HG03175 (cell line): ENCODE data around the gene PTPRT.
"Not testable (repeated sequence)": the region's sequence is repeated elsewhere in the genome, so short reads cannot be mapped to it uniquely, and the experiment has no call there.

Experiments
- ATAC-seq: cut with Tn5 transposase; IDR thresholded peaks from one replicate; pipeline ENCODE4 v1.9.1; 2021; ENCODE audit warnings: mild to moderate bottlenecking, moderate library complexity; ENCODE audit not compliant: unreplicated experiment

Gene PTPRT

GRCh38 chr20:42920776-42921175 is 268.9 kb downstream of the PTPRT start:
- no peak for ATAC-seq

DNA sequence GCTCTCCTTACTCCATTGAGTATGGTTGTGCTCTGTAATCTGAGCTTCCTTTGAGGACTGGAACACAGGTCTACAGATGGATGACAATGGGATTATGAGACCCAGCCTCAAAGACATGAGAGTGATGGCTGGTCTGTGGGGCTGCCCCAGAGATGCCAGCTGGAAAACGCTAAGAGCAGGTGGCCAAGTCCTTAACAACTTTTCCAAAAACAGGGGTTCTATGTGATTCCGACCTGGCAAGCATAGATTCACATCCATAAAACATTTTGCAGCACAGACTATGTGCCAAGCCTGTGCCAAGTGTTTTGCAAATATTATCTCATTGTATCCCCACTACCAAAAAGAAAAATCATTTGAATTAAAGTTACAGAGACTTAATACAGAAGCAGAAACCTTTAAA is 270.4 kb downstream of the PTPRT start:
- ATAC-seq = no peak

GRCh38 chr20:42915081-42915480 is 274.6 kb downstream of the PTPRT start:
- ATAC-seq = no peak

GRCh38 chr20:42914302-42914701 is 275.4 kb downstream of the PTPRT start:
- no peak for ATAC-seq

- ATAC-seq = not testable (repeated sequence)
These were observed 278.9 kb downstream of the PTPRT start for GRCh38 chr20:42910808-42911207.

GRCh38 chr20:42907730-42908129 is 282.0 kb downstream of the PTPRT start:
- ATAC-seq = no peak

- no peak for ATAC-seq
These were observed 283.6 kb downstream of the PTPRT start for GRCh38 chr20:42906120-42906519.

DNA sequence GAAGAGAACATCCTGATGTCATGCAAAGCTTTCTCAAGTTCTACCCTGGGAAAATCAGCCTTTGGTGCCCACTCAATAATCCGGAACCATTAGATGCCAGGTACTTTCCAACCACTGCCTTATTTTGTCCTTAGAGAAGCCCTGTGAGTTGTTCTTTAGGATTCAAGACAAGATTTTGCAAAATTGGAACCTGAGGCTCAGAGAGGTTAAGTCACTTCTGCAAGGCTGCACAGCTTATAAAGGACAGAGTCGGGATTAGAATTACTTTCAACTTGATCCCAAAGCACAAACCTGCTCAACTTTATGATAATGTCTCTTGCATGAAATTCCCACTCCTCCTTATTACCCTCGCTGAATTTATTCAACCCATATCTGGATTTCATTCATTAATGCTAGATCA is 287.2 kb downstream of the PTPRT start:
- no peak for ATAC-seq

- ATAC-seq = no peak
These were observed 287.8 kb downstream of the PTPRT start for GRCh38 chr20:42901689-42902440.

GRCh38 chr20:42900764-42901163 is 288.9 kb downstream of the PTPRT start:
- ATAC-seq = not testable (repeated sequence)

DNA sequence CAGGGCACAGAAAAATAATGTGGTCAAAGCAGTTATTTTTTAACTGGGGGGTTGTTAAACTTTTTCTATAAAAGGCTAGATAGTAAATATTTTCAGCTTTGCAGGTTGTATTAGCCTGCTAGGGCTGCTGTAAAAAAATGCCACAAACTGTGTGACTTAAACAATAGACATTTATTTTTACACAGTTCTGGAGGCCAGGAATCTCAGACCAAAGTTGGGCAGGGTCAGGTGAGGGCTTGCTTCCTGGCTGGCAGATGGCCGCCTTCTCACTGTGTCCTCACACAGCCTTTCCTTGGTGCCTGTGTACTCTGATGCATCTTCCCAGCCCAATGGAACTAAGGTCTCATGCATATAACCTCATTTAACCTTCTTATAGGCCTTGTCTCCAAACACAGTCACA is 294.7 kb downstream of the PTPRT start:
- ATAC-seq = no peak

GRCh38 chr20:42894483-42894882 is 295.2 kb downstream of the PTPRT start:
- no peak for ATAC-seq

- no peak for ATAC-seq
These were observed 300.2 kb downstream of the PTPRT start for GRCh38 chr20:42889517-42889916.

- ATAC-seq = no peak
These were observed 302.4 kb downstream of the PTPRT start for GRCh38 chr20:42887281-42887680.

DNA sequence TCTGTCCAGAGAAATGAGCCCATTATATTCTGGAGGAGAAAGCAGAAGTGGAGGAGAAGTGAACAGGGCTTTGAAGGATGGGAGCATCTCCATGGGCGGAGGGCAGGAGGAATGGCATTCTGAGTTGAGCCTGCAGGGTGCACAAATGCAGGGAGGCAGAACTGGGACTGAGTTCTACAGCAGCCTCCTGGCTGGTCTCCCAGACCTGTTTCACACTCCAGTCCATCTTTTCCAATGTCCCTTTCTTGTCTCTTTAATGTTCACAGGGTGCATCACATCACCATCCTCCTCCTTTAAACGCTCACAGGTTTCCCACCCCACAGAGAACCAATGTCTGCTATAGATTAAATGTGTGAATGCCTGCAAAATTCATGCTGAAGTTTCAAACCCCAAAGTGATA is 302.9 kb downstream of the PTPRT start:
- no peak for ATAC-seq

DNA sequence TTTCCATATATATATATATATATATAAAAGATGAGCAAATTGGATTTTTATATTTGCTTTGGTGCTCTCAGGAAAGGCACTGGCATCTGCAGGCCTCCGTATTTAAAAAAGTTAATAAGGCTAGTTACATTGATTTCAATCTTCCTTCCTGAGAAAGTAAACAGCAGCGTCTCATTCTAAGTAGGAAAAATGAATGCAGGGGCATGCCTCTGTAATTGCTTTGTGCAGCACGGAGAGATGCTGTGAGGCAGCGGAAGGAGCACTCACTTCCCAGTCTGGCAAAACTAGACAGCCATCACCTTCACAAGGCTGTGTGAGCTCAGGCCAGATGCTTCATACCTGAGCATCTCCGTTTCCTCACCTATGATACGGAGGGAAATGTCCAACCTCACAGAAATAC is 303.7 kb downstream of the PTPRT start:
- no peak for ATAC-seq

DNA sequence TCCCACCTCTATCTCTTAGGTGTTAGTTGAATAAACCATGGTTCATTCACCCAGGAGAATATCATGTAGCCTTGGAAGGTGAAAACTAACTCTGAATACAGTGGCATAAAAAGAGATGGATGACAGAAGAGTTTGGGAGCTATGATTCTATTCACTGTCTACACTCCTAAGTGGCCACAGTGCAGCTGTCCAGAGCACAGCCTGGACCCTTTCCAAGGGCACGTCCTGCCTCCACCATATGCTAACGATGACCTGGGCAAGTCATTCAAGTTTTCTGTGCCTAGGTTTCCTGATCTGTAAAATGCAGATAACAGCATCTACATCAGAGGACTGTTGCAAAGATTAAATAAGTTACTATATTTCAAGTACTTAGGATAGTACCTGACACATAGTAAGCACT is 314.1 kb downstream of the PTPRT start:
- ATAC-seq = no peak

DNA sequence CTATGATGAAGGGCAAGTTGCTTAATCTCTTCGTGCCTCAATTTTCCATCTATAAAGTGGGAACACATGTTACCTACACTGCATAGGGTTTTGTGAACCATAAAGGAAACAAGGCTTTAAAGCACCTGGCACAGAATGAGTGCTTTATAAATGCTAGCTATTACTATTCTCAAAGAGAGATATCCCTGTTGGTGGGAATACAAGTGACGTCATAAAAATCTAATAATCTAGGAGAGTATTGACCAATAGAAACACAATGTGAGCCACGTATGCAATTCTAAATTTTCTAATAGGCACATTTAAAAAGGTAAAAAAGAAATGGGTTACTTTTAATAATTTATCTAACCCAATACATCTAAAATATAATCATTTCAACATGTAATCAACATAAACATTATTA is 316.4 kb downstream of the PTPRT start:
- no peak for ATAC-seq

DNA sequence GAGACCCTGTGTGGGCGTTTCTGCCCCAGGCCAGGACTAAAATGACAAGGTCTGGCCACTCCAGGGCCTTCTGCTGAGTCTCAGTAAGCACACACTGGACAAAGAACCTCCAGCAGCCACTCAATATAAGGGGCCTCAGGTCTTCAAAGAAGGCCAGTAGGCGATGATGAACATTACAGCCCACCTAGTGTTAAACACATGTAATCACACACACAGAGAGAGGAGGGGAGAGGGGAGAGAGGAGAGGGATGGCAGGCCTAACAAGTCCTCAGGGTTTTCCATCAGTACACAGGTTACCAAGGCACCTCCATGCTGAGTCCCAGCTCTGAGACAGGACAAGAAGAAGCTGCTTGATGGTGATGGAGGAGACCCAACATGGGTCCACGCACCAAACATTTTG is 325.6 kb downstream of the PTPRT start:
- no peak for ATAC-seq

- no peak for ATAC-seq
These were observed 327.3 kb downstream of the PTPRT start for GRCh38 chr20:42862446-42862845.

GRCh38 chr20:42857446-42857845 is 332.3 kb downstream of the PTPRT start:
- ATAC-seq = no peak

DNA sequence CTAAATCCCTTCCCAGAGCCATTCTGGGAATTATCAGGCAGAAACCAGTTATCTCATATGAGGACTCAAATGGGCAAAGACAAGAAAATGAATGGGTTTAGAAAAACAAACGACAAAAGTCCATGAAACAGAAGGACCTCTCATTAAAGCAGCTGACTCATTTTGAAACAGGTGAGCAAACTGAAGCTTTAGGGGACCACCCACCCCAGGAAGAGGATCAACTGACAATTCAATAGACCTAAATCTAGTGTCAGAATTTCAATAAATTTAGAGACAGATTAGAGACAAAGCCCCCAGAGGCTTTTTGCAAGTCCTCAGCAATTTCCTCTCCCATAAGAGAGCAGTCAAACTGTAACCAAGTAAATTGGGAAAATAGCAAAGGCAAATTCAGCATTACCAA is 333.8 kb downstream of the PTPRT start:
- no peak for ATAC-seq

GRCh38 chr20:42852691-42853090 is 337.0 kb downstream of the PTPRT start:
- no peak for ATAC-seq
